Liver (tissue), 3 donors: ENCODE measurements around the gene NINJ2.

Experiments used
- EGR1 ChIP-seq, 2 donors: IDR thresholded peaks; 2 replicates each; pipeline ENCODE4 v1.6.1; 2016 to 2018; ENCODE audit warnings: antibody characterized with exemption in 2 of 2, low read depth in 2 of 2
- FOXA1 ChIP-seq: IDR thresholded peaks from 2 replicates; pipeline ENCODE4 v1.6.1; 2016; ENCODE audit warnings: antibody characterized with exemption
- FOXA2 ChIP-seq: IDR thresholded peaks from 2 replicates; pipeline ENCODE4 v1.6.1; 2016; ENCODE audit warnings: antibody characterized with exemption
- GABPA ChIP-seq, 2 donors: IDR thresholded peaks in 1 of 2; conservative IDR thresholded peaks in 1 of 2; 2 replicates each; pipeline ENCODE4 v1.6.1; 2016; ENCODE audit warnings: antibody characterized with exemption in 2 of 2, mild to moderate bottlenecking in 1 of 2, moderate library complexity in 1 of 2
- JUND ChIP-seq, 2 donors: IDR thresholded peaks; 2 replicates each; pipeline ENCODE4 v1.6.1; 2016; ENCODE audit warnings: antibody characterized with exemption in 2 of 2
- RAD21 ChIP-seq, 2 donors: IDR thresholded peaks; 2 replicates each; pipeline ENCODE4 v1.6.1; 2016; ENCODE audit warnings: antibody characterized with exemption in 2 of 2, mild to moderate bottlenecking in 2 of 2
- REST ChIP-seq: IDR thresholded peaks from 2 replicates; pipeline ENCODE4 v1.6.1; 2016; ENCODE audit warnings: antibody characterized with exemption, mild to moderate bottlenecking
- SP1 ChIP-seq: IDR thresholded peaks from 2 replicates; pipeline ENCODE4 v1.6.1; 2018; ENCODE audit warnings: antibody characterized with exemption, mild to moderate bottlenecking
- TAF1 ChIP-seq: conservative IDR thresholded peaks from 2 replicates; pipeline ENCODE4 v1.6.1; 2016; ENCODE audit warnings: antibody characterized with exemption, mild to moderate bottlenecking
- YY1 ChIP-seq: IDR thresholded peaks from 2 replicates; pipeline ENCODE4 v1.6.1; 2016; ENCODE audit warnings: antibody characterized with exemption, mild to moderate bottlenecking
- TF ChIP-seq, protein P1 (sequence below): fragments of 150-350 bp; IDR thresholded peaks from 2 replicates; pipeline ENCODE4 v1.5.1; 2017; ENCODE audit warnings: improper control_type of control experiment, low read depth, low read length; ENCODE audit not compliant: missing input control
- donor health status: healthy.
- donor health status: healthy.

DNA sequence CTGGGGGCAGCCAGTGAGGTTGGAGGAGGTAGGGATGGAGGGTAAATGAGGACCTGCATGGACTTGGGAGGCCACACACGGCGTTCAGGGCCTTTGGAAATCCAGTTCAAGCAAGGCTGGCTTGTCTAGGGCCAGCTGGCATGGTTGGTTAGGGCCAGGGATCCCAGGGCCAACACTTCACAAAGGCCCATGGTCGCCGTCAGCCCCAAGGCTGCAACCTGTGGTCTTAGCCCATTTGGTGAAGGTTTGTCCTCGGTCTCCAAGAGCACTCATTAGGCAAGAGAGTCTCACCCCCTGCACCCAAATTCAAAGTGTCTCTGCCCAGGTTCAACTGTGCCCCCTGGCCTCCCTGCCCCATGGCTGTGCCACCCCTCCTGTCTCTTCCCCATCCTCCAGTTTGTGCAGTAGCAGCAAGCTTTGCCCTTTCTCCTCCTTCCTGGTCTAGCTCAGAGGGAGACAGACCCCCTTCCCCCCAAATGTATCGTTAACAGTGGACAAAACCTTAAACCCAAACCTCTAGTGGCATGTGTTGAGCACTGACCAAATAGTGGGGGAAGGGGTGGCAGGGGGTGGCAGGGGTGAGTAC lies 94.1 kb downstream of the NINJ2 start:
- TF ChIP-seq, protein P1, sequence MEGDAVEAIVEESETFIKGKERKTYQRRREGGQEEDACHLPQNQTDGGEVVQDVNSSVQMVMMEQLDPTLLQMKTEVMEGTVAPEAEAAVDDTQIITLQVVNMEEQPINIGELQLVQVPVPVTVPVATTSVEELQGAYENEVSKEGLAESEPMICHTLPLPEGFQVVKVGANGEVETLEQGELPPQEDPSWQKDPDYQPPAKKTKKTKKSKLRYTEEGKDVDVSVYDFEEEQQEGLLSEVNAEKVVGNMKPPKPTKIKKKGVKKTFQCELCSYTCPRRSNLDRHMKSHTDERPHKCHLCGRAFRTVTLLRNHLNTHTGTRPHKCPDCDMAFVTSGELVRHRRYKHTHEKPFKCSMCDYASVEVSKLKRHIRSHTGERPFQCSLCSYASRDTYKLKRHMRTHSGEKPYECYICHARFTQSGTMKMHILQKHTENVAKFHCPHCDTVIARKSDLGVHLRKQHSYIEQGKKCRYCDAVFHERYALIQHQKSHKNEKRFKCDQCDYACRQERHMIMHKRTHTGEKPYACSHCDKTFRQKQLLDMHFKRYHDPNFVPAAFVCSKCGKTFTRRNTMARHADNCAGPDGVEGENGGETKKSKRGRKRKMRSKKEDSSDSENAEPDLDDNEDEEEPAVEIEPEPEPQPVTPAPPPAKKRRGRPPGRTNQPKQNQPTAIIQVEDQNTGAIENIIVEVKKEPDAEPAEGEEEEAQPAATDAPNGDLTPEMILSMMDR: no peak
- no peak for TF ChIP-seq TAF1
- TF ChIP-seq SP1: no peak
- no peak for TF ChIP-seq RAD21 (IDR thresholded peaks at IDR 0.05)
- no peak for TF ChIP-seq EGR1 (IDR thresholded peaks at IDR 0.05; ENCODE audit: low read depth in 2 of 2)
- TF ChIP-seq JUND (IDR thresholded peaks at IDR 0.05): no peak
- no peak for TF ChIP-seq REST
- TF ChIP-seq FOXA1: no peak
- no peak for TF ChIP-seq GABPA (IDR thresholded peaks at IDR 0.05 in 1 of 2, conservative IDR thresholded peaks at IDR 0.05 in 1 of 2)
- TF ChIP-seq YY1: no peak
- TF ChIP-seq FOXA2: no peak
